ENCODE data around the gene TEFM. TPM values are rescaled to one million over a fixed set of nuclear protein-coding genes. Genes with fewer than 3 reads are reported as not detected.
"Not testable (repeated sequence)": the region's sequence is repeated elsewhere in the genome, so short reads cannot be mapped to it uniquely, and the experiment has no call there.

TEFM gene
- total RNA-seq, 1 donor from 2014 or later = 17.4 TPM

DNA sequence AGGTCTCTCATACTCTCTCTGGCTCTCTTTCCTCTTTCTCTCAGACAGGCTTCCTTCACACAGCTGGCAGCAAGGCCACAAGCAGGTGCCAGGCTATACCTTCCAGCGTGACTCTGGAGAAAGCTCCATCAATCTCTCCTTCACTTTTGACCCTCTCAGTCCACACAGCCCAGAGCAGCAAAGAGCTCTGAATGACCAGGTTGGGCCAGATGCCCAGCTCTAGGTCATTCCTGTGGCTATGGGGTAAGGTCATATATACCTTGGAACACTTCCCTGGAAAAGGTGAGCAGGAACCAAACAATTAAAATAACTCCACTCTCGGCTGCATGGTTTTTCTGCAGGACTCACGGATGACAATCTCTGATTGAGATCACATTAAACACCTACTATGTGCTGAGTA lies 24.5 kb upstream of the TEFM start:
- Mint-ChIP-seq H3K4me1 (peaks cover 4% of the 10 kb centered on the region), H3K9me3 (no peaks in the 10 kb centered on the region), H3K36me3 (no peaks in the 10 kb centered on the region), H3K4me3 (no peak overlapping the region), H3K27me3 (ENCODE audit: insufficient read depth, low read depth) (peaks cover 13% of the 10 kb centered on the region), H3K27ac (no peak overlapping the region)
- Histone ChIP-seq H2AFZ (replicated peaks) (no peak overlapping the region), H3K27me3 (peaks cover 4% of the 10 kb centered on the region), H3K27ac (no peak overlapping the region), H3K4me3 (no peak overlapping the region), H3K79me2 (ENCODE audit: low read depth) (no peaks in the 10 kb centered on the region), H3K9ac (no peak overlapping the region), H3K9me3 (ENCODE audit: low read depth) (no peaks in the 10 kb centered on the region), H3K4me2 (no peak overlapping the region), H3K36me3 (no peaks in the 10 kb centered on the region), H4K20me1 (ENCODE audit: low read depth) (no peaks in the 10 kb centered on the region), H3K4me1 (no peaks in the 10 kb centered on the region), H3F3A (ENCODE audit: low read depth) (no peaks in the 10 kb centered on the region)
- TF ChIP-seq EZH2phosphoT487 (IDR thresholded peaks at IDR 0.05) (no peak), EZH2 (IDR thresholded peaks at IDR 0.05) (no peak), CTCF (IDR thresholded peaks at IDR 0.05) (no peak)
- DNase-seq (ENCODE audit: low spot score) = no peak

GRCh38 chr17:30929861-30930260 lies 23.8 kb upstream of the TEFM start:
- H3K4me1 ChIP-seq; H3K9me3 Mint-ChIP-seq; H3K36me3 ChIP-seq; H3K9me3 ChIP-seq (ENCODE audit: low read depth); H3F3A ChIP-seq (ENCODE audit: low read depth); H3K4me1 Mint-ChIP-seq; H3K27ac ChIP-seq; H3K9ac ChIP-seq; H3K4me3 Mint-ChIP-seq; H3K79me2 ChIP-seq (ENCODE audit: low read depth); H3K4me3 ChIP-seq; H3K27ac Mint-ChIP-seq; H2AFZ ChIP-seq (replicated peaks); H3K4me2 ChIP-seq; H3K36me3 Mint-ChIP-seq; DNase-seq (ENCODE audit: low spot score); H4K20me1 ChIP-seq (ENCODE audit: low read depth): not testable (repeated sequence)
- H3K27me3 ChIP-seq = peaks cover 10% of the 10 kb centered on the region
- H3K27me3 Mint-ChIP-seq (ENCODE audit: insufficient read depth, low read depth) = peaks cover 13% of the 10 kb centered on the region

- Mint-ChIP-seq H3K27ac (no peak overlapping the region), H3K36me3 (no peaks in the 10 kb centered on the region), H3K9me3 (no peaks in the 10 kb centered on the region), H3K4me1 (peaks cover 4% of the 10 kb centered on the region), H3K27me3 (ENCODE audit: insufficient read depth, low read depth) (peaks cover 17% of the 10 kb centered on the region), H3K4me3 (no peak overlapping the region)
- Histone ChIP-seq H3K9ac (no peak overlapping the region), H2AFZ (replicated peaks) (no peak overlapping the region), H3K4me3 (no peak overlapping the region), H3K36me3 (no peaks in the 10 kb centered on the region), H3K27ac (no peak overlapping the region), H3K27me3 (peaks cover 17% of the 10 kb centered on the region), H3K4me2 (no peak overlapping the region), H4K20me1 (ENCODE audit: low read depth) (no peaks in the 10 kb centered on the region), H3F3A (ENCODE audit: low read depth) (no peaks in the 10 kb centered on the region), H3K9me3 (ENCODE audit: low read depth) (no peaks in the 10 kb centered on the region), H3K4me1 (no peaks in the 10 kb centered on the region), H3K79me2 (ENCODE audit: low read depth) (no peaks in the 10 kb centered on the region)
- no peak for TF ChIP-seq EZH2phosphoT487 (IDR thresholded peaks at IDR 0.05)
- TF ChIP-seq CTCF (IDR thresholded peaks at IDR 0.05) = no peak
- TF ChIP-seq EZH2 (IDR thresholded peaks at IDR 0.05) = no peak
- DNase-seq (ENCODE audit: low spot score) = no peak
Measured at GRCh38 chr17:30929081-30929633, 23.1 kb upstream of the TEFM start.

- peaks cover 23% of the 10 kb centered on the region for H3K27me3 ChIP-seq
- Mint-ChIP-seq H3K9me3 (no peaks in the 10 kb centered on the region), H3K4me1 (peaks cover 4% of the 10 kb centered on the region), H3K4me3 (no peak overlapping the region), H3K36me3 (no peaks in the 10 kb centered on the region), H3K27ac (no peak overlapping the region), H3K27me3 (ENCODE audit: insufficient read depth, low read depth) (peaks cover 21% of the 10 kb centered on the region)
- H3K9ac ChIP-seq = no peak overlapping the region
- no peaks in the 10 kb centered on the region for H4K20me1 ChIP-seq (ENCODE audit: low read depth)
- no peak overlapping the region for H3K4me3 ChIP-seq
- no peaks in the 10 kb centered on the region for H3K36me3 ChIP-seq
- TF ChIP-seq EZH2 (IDR thresholded peaks at IDR 0.05) (no peak), EZH2phosphoT487 (IDR thresholded peaks at IDR 0.05) (no peak), CTCF (IDR thresholded peaks at IDR 0.05) (no peak)
- H3K4me1 ChIP-seq = no peaks in the 10 kb centered on the region
- no peaks in the 10 kb centered on the region for H3K9me3 ChIP-seq (ENCODE audit: low read depth)
- no peak for DNase-seq (ENCODE audit: low spot score)
- H2AFZ ChIP-seq (replicated peaks) = no peak overlapping the region
- no peaks in the 10 kb centered on the region for H3K79me2 ChIP-seq (ENCODE audit: low read depth)
- no peaks in the 10 kb centered on the region for H3F3A ChIP-seq (ENCODE audit: low read depth)
- H3K27ac ChIP-seq = no peak overlapping the region
- H3K4me2 ChIP-seq = no peak overlapping the region
Measured at GRCh38 chr17:30928584-30928983, 22.5 kb upstream of the TEFM start.
